ENCODE data around the gene C12orf42.

DNA sequence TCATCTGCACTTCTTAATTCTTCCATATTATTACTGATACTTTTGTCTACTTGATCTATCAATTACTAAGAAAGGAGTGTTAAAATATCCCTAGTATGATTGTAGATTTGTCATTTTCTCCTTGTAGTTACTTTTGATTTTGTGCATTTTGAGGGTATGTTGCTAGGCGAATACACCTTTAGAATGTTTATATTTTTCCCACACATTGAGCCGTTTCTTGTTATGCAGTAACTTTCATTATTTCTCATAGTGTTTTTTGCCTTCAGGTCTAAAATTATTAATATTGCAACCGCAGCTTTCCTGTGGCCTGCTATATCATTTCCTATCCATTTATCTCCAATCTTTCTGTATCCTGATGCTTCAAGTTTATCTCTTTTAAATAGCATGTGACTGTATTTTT lies 44.6 kb upstream of the C12orf42 start:
- TF ChIP-seq CTCF (IDR thresholded peaks at IDR 0.05; ENCODE audit: borderline replicate concordance, extremely low read depth, low read length, poor library complexity, severe bottlenecking) (no peak), EZH2 (IDR thresholded peaks at IDR 0.05; ENCODE audit: borderline replicate concordance, low read depth, low read length, severe bottlenecking) (no peak)
